HUES6 (cell line): ENCODE measurements around the gene RELA.
"Not testable (repeated sequence)": the region's sequence is repeated elsewhere in the genome, so short reads cannot be mapped to it uniquely, and the experiment has no call there.

Experiments used
- H3K27ac ChIP-seq: 2 replicates; pipeline ENCODE4 v1.7.0; 2013; ENCODE audit warnings: low read depth, mild to moderate bottlenecking, low read length, inconsistent platforms
- H3K27me3 ChIP-seq: 2 replicates; pipeline ENCODE4 v1.6.1; 2013; ENCODE audit warnings: low read length; ENCODE audit not compliant: control insufficient read depth, insufficient read depth
- H3K36me3 ChIP-seq: 2 replicates; pipeline ENCODE4 v1.6.1; 2013; ENCODE audit warnings: low read length; ENCODE audit not compliant: control insufficient read depth, insufficient read depth
- H3K4me1 ChIP-seq: 2 replicates; pipeline ENCODE4 v1.6.1; 2013; ENCODE audit warnings: low read length; ENCODE audit not compliant: control insufficient read depth, insufficient read depth
- H3K4me3 ChIP-seq: 2 replicates; pipeline ENCODE4 v1.5.1; 2013; ENCODE audit warnings: low read depth, low read length
- H3K9ac ChIP-seq: one replicate; pipeline ENCODE4 v1.6.1; 2013; ENCODE audit warnings: mild to moderate bottlenecking, low read length
- H3K9me3 ChIP-seq: 2 replicates; pipeline ENCODE4 v1.6.1; 2013; ENCODE audit warnings: low read depth, low read length; ENCODE audit not compliant: control insufficient read depth, insufficient read depth

Gene RELA

DNA sequence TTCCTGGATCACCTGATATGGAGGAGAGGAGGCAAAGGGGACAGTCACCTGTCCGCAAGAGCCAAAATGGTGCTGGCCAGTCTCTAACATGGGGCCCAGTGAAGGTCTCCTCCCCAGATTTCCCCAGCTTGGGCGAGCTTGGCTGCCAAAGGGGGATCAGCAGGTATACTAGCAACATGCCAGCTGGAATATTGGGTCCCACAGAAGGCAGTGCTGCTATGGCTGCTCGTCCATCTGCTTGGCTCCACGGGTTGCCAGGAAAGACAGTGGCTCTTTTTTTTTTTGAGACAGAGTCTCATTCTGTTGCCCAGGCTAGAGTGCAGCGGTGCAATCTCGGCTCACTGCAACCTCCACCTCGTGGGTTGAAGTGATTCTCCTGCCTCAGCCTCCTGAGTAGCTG lies 36.6 kb upstream of the RELA start:
- H3K4me1 ChIP-seq, result no peaks in the 10 kb centered on the region
- 0 out of 2 replicates have a peak, but pooled peaks cover 3% of the 10 kb centered on the region for H3K27me3 ChIP-seq
- no peak overlapping the region for H3K27ac ChIP-seq

DNA sequence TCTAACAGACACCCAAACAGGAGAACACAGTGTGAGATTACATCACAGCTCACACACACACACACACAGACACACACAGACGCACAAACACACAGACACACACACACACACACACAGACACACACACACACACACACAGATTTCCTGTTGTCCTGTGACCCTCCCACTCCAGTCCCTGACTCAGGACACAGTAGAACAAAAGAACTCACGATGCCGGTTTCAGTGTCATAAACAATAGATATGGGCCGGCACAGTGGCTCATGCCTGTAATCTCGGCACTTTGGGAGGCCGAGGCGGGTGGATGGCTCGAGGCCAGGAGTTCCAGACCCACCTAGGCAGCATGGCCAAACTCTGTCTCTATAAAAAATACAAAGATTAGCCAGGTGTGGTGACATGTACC lies 35.5 kb upstream of the RELA start:
- Histone ChIP-seq H3K9me3 (peaks cover 4% of the 10 kb centered on the region; the same call in 1 of the 2 replicates), H3K36me3 (no peaks in the 10 kb centered on the region), H3K4me3 (no peak overlapping the region), H3K27ac (no peak overlapping the region), H3K4me1 (no peaks in the 10 kb centered on the region), H3K27me3 (0 out of 2 replicates have a peak, but pooled peaks cover 3% of the 10 kb centered on the region), H3K9ac (no peak overlapping the region)

More for the DNA sequence above, 36.6 kb upstream of the RELA start:
- Histone ChIP-seq H3K9me3 (peaks cover 4% of the 10 kb centered on the region; the same call in 1 of the 2 replicates), H3K9ac (no peak overlapping the region), H3K36me3 (no peaks in the 10 kb centered on the region), H3K4me3 (no peak overlapping the region)

DNA sequence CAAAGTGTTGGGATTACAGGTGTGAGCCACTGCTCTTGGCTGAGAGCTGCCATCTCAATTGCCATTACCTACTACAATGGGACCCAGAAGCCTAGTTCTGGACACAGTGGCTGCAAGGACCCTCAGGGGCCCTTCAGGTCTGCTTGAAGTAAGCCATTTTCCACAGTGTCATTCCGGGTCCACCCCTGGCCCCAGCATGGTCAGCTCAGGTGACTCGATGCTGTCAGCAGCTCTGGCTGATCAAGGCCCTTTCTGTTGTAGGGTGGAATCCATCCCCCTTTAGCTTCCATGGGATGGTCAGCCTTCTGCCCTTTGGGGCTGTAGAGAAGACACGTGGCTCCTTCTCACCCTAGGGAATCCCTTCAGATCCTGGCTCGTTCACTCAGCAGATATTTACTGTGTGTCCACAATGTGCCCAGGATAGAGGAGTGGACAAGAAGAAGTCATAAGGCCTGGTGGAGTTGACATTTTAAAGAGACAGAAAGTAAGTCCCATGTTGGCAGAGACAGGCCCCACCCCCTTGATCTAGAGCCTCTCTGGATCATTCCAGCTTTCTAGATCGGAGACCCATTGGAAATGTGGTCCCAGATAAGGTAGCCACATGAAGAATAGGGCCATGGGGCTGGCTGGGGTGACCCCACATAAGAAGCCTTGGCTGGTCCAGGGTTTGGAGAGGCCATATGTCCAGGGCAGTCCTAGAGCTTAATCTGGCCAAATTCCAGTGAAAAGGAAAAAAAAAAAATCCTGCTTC lies 34.3 kb upstream of the RELA start:
- Histone ChIP-seq H3K36me3 (no peaks in the 10 kb centered on the region), H3K4me1 (peaks cover 4% of the 10 kb centered on the region; the same call in 1 of the 2 replicates), H3K9ac (no peak overlapping the region), H3K27ac (no peak overlapping the region), H3K9me3 (peaks cover 4% of the 10 kb centered on the region; the same call in 1 of the 2 replicates), H3K4me3 (no peak overlapping the region), H3K27me3 (0 out of 2 replicates have a peak, but pooled peaks cover 3% of the 10 kb centered on the region)

DNA sequence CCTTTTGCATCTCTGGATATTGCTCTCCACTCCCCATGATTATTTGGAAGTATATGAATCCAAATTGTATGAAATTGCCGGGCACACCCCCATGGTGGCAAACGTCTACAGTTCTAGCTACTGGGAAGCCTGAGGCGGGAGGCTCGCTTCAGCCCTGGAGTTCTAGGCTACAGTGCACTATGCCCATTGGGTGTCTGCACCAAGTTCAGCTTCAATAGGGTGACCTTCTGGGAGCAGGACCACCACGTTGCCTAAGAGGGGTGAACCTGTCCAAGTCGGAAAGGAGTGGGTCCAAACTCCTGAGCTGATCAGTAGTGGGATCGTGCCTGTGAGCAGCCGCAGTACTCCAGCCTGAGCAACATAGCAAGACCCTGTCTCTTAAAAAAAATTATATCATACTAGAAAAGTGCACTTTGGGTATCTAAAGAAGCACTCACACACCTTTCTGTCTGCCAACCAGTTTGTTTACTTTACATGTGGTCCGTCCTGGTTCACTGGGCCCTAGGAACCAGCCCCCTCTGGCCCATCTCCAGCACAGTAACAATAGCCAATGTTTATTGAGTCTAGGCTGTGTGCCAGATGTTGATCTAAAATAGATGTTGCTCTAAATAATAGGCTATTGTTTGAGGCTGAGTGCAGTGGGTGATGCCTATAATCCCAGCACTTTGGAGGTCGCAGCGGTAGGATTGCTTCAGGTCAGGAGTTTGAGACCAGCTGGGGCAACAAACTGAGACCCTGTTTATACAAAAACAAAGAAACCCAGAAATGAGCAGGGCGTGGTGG lies 32.9 kb upstream of the RELA start:
- Histone ChIP-seq H3K27ac (no peak overlapping the region), H3K36me3 (no peaks in the 10 kb centered on the region), H3K4me3 (no peak overlapping the region), H3K27me3 (0 out of 2 replicates have a peak, but pooled peaks cover 3% of the 10 kb centered on the region), H3K4me1 (peaks cover 4% of the 10 kb centered on the region; the same call in 1 of the 2 replicates), H3K9ac (no peak overlapping the region), H3K9me3 (peaks cover 4% of the 10 kb centered on the region; the same call in 1 of the 2 replicates)

DNA sequence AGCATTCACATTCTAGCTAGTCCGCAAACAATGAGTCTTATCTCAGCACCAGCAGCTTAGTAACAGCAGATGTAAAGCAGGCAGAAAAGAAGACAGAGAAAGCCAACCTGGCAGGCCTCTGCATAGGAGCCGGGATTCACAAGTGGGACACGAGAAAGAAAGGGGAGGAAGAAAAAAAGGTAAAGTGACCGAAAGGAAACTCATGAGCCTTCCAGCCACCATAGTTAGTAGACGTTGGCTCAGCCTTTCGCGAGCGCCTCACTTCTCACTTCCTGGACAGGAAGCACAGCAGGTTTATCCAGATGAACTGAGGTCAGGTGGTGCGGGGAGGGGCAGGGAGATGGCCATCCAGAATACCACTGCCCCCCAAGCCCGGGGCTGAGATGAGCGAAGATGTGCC lies 29.7 kb upstream of the RELA start:
- no peak overlapping the region for H3K9ac ChIP-seq
- H3K9me3 ChIP-seq, result no peaks in the 10 kb centered on the region
- H3K36me3 ChIP-seq, result no peaks in the 10 kb centered on the region
- no peaks in the 10 kb centered on the region for H3K27me3 ChIP-seq
- H3K4me1 ChIP-seq, result peaks cover 4% of the 10 kb centered on the region; the same call in 1 of the 2 replicates
- no peak overlapping the region for H3K27ac ChIP-seq
- H3K4me3 ChIP-seq, result no peak overlapping the region

DNA sequence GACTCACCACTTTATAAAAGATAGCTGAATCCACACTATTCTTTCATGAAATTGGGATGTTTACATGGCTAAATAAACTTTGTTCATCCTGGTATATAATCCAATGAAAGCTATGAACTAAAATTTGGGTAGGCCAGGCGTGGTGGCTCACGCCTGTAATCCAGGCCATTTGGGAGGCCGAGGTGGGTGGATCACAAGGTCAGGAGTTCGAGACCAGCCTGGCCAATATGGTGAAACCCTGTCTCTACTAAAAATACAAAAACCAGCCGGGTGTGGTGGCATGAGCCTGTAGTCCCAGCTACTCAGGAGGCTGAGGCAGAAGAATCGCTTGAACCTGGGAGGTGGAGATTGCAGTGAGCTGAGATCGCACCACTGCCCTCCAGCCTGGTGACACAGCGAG lies 29.1 kb upstream of the RELA start:
- H3K27me3 ChIP-seq, H3K9me3 ChIP-seq, H3K4me3 ChIP-seq, H3K27ac ChIP-seq, H3K36me3 ChIP-seq, H3K4me1 ChIP-seq, H3K9ac ChIP-seq: not testable (repeated sequence)

DNA sequence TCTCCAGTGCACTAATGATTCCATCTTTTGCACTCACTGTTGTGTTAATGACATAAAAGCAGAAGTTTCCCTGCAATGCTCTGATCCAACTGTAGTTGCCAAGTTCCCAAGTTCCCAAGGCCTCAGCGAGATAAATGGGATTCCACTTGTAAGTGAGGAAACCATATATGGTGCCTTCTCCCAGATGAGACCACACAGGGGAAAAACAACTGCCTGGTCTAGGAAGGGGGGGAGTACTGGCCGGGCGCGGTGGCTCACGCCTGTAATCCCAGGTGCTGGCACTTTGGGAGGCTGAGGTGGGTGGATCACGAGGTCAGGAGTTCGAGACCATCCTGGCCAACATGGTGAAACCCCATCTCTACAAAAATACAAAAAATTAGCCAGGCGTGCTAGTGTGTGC lies 23.3 kb upstream of the RELA start:
- H3K27ac ChIP-seq, result no peak overlapping the region
- no peaks in the 10 kb centered on the region; the same call in 1 of the 2 replicates for H3K27me3 ChIP-seq
- H3K4me1 ChIP-seq, result no peaks in the 10 kb centered on the region
- no peak overlapping the region for H3K9ac ChIP-seq
- H3K9me3 ChIP-seq, result no peaks in the 10 kb centered on the region
- no peak overlapping the region for H3K4me3 ChIP-seq
- H3K36me3 ChIP-seq, result no peaks in the 10 kb centered on the region

DNA sequence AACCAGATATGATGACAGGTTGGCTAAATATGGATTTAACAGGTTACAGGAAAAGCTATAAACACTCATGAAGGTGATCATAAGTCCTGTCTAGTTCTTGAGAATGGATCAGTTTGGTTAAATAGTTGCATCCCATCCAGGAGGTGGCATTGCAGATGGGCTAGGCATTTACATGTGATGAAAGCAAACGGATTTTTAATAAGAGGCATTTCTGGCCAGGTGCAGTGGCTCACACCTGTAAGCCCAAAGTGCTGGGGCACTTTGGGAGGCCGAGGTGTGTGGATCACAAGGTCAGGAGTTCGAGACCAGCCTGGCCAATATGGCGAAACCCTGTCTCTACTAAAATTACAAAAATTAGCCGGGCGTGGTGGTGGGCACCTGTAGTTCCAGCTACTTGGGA lies 20.8 kb upstream of the RELA start:
- not testable (repeated sequence) for H3K27me3 ChIP-seq, H3K4me1 ChIP-seq, H3K9ac ChIP-seq, H3K9me3 ChIP-seq, H3K4me3 ChIP-seq, H3K27ac ChIP-seq, H3K36me3 ChIP-seq

DNA sequence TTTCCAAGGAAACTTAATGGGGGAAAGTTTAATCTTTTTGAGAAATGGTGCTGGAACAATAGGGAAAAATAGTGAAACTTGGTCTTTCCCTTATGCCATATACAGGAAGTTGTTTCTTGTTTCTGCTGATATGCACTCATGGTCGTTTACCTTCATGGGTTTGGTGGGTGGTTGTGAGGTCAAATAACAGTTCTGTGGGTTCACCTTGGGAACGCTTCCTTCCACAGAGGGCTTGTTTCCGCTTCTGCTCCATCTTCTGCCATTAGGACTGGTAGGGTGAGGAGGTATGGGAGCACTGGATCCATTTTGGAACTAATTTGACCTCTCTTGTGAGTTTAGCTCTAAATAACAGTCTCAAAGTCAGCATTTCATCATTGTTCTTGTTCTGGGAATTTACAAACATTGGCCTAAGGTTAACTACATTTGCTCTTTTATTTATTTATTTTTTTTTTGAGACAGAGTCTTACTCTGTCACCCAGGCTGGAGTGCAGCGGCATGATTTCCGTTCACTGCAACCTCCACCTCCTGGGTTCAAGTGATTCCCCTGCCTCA lies 17.6 kb upstream of the RELA start:
- Histone ChIP-seq H3K4me1 (no peaks in the 10 kb centered on the region), H3K27ac (no peak overlapping the region), H3K36me3 (no peaks in the 10 kb centered on the region), H3K27me3 (no peaks in the 10 kb centered on the region; the same call in 1 of the 2 replicates), H3K9me3 (no peaks in the 10 kb centered on the region), H3K4me3 (no peak overlapping the region), H3K9ac (no peak overlapping the region)

DNA sequence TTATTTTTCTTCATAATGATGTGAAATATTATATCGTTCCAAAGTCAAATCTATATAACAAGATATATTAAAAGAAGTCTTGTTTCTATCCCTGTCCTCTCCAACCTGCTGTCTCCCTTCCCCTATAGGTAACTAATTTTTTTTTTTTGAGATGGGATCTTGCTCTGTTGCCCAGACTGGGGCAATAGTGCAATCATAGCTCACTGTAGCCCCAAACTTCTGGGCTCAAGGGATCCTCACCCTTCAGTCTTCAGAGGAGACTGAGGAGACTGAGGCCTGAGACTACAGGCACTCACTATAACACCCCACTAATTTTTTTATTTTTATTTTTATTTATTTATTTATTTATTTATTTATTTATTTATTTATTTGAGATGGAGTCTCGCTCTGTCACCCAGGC lies 10.3 kb upstream of the RELA start:
- Histone ChIP-seq H3K9ac (no peak overlapping the region), H3K9me3 (no peaks in the 10 kb centered on the region), H3K27me3 (no peaks in the 10 kb centered on the region), H3K27ac (no peak overlapping the region), H3K4me1 (no peaks in the 10 kb centered on the region), H3K4me3 (no peak overlapping the region), H3K36me3 (no peaks in the 10 kb centered on the region)
